ENCODE data around the gene OR4S2. TPM values are rescaled to one million over a fixed set of nuclear protein-coding genes. Genes with fewer than 3 reads are reported as not detected.

OR4S2 gene, protein sequence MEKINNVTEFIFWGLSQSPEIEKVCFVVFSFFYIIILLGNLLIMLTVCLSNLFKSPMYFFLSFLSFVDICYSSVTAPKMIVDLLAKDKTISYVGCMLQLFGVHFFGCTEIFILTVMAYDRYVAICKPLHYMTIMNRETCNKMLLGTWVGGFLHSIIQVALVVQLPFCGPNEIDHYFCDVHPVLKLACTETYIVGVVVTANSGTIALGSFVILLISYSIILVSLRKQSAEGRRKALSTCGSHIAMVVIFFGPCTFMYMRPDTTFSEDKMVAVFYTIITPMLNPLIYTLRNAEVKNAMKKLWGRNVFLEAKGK
- total RNA-seq: not detected
- long read RNA-seq: 0 reads

DNA sequence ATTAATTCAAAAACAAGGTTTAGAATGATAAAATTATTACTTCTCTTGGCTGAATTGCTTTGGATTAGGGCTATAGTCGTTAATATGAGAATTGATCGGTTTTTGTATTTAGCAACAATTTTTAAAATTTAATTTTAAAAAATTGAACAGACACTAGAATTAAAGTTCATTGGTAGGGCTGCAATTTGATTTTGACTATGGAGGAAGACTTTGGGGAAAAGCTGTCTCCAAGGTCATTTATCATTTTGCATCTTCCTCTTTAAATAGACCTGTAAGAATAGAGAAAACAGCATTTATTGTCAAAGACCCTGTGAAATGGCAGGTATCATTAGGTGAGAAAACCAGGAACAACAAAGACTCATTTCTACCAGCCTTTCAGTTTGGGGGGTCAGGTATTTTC is at the start of gene OR4S2:
Gene OR4S2 (plus strand): TSS at position 301 of the 400 bp plus-strand sequence. CDS start 2,577 bp downstream, outside the sequence.
- no peaks in the 10 kb centered on the region for H3K4me1 ChIP-seq
- H3K27ac ChIP-seq: no peak within 1 kb of the TSS
- H3K9me3 ChIP-seq: no peaks in the 10 kb centered on the region
- H3K36me3 ChIP-seq: no peaks in the 10 kb centered on the region
- H3K27me3 ChIP-seq: no peaks in the 10 kb centered on the region
- no peak for ATAC-seq
- DNase-seq: no peak
- TF ChIP-seq, protein P1, sequence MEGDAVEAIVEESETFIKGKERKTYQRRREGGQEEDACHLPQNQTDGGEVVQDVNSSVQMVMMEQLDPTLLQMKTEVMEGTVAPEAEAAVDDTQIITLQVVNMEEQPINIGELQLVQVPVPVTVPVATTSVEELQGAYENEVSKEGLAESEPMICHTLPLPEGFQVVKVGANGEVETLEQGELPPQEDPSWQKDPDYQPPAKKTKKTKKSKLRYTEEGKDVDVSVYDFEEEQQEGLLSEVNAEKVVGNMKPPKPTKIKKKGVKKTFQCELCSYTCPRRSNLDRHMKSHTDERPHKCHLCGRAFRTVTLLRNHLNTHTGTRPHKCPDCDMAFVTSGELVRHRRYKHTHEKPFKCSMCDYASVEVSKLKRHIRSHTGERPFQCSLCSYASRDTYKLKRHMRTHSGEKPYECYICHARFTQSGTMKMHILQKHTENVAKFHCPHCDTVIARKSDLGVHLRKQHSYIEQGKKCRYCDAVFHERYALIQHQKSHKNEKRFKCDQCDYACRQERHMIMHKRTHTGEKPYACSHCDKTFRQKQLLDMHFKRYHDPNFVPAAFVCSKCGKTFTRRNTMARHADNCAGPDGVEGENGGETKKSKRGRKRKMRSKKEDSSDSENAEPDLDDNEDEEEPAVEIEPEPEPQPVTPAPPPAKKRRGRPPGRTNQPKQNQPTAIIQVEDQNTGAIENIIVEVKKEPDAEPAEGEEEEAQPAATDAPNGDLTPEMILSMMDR (IDR thresholded peaks at IDR 0.05): no peak
- no peak within 1 kb of the TSS for H3K4me3 ChIP-seq
- intact Hi-C loops (cut with DNase I): no loop called here

DNA sequence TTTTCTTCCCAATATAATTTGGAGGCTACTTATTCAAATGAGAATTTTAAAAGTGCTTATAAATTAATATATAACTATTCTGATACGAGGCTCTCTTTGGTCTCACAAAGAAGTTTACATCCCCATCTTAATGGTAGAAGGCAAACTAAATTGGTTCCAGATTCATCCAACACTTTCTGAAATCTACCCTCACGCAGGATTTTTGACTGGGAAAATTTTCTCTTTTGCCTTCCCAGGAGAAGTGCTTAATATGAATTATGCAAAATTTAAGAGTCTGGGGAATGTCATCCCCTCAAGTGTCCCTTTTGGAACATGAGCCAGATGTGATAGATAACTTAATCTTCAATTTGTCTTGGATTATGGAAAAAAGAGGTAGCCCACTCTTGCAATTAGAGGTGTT is 40.6 kb upstream of the OR4S2 start, which contains the start of gene OR4C11:
Gene OR4C11 (minus strand): TSS at position 101 of the 400 bp plus-strand sequence. CDS start 3,272 bp downstream, outside the sequence.
- intact Hi-C loops (cut with DNase I): no loop called here
- Histone ChIP-seq H3K27me3 (no peaks in the 10 kb centered on the region), H3K27ac (no peak within 1 kb of the TSS), H3K4me1 (no peaks in the 10 kb centered on the region), H3K36me3 (no peaks in the 10 kb centered on the region), H3K4me3 (no peak within 1 kb of the TSS), H3K9me3 (no peaks in the 10 kb centered on the region)
- ATAC-seq (no peak), DNase-seq (no peak)
- TF ChIP-seq, protein P1 (IDR thresholded peaks at IDR 0.05): no peak

DNA sequence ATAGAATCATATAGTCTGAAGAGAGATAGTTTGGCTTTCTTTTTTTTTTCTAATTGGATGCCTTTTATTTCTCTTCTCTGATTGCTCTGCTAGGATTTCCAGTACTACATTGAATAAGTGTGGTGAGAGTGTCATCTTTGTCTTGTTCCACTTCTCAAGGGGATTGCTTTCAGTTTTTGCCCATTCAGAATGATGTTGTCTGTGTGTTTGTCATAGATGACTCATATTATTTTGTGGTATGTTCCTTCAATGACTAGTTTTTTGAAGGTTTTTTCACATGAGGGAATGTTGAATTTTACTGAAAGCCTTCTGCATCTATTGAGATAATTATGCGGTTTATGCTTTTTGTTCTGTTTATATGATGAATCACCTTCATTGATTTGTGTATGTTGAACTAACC is 23.6 kb upstream of the OR4S2 start:
- H3K4me3 ChIP-seq: no peak overlapping the region
- H3K27ac ChIP-seq: no peak overlapping the region
- no peak for ATAC-seq
- H3K9me3 ChIP-seq: peaks cover 6% of the 10 kb centered on the region
- TF ChIP-seq, protein P1 (IDR thresholded peaks at IDR 0.05): no peak
- H3K27me3 ChIP-seq: no peaks in the 10 kb centered on the region
- intact Hi-C loops (cut with DNase I): no loop called here
- no peaks in the 10 kb centered on the region for H3K4me1 ChIP-seq
- H3K36me3 ChIP-seq: no peaks in the 10 kb centered on the region
- DNase-seq: no peak

DNA sequence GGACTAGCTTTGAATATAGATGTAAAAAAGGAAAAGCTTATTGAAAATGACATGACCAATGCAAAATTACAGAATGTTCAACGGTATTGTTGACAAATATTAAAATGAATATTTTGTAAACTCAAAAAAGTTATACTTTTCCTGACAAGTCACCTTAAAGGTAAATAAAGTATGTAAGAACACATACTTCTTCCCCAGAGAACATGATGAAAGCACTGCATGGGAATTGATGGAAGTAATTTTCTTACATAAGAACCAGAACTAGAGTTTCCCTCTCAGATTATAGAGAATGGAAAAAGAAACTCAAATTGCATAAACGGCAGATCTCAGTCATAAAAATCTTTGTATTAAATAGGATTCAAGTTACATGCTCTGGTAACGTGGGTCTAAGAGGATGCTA is 13.3 kb upstream of the OR4S2 start, which contains the start of gene OR4P4:
Gene OR4P4 (plus strand): TSS at position 301 of the 400 bp plus-strand sequence.
- no peak for DNase-seq
- Histone ChIP-seq H3K4me1 (no peaks in the 10 kb centered on the region), H3K4me3 (no peak within 1 kb of the TSS), H3K9me3 (peaks cover 5% of the 10 kb centered on the region), H3K27ac (no peak within 1 kb of the TSS), H3K27me3 (no peaks in the 10 kb centered on the region), H3K36me3 (no peaks in the 10 kb centered on the region)
- ATAC-seq: no peak
- intact Hi-C loops (cut with DNase I): no loop called here
- TF ChIP-seq, protein P1 (IDR thresholded peaks at IDR 0.05): no peak

DNA sequence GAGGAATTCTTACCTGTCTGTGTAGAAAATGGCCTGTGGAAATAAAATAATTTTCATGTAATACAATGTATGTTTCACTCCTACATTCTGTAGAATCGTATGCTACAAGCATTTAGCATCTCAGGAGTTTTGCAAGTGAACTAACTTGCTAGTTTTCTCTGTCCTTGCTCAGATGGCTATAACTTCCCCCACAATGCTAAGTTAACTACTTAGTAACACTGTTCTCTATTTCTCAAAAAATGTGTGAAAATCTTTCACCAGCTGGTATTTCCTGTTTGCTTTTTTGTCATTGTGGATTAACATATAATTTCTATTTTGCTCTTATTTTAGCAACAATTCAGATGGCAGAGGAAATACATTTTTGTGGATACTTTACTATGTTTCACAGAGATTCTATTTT is 4.4 kb downstream of the OR4S2 start:
- H3K27ac ChIP-seq: no peak overlapping the region
- H3K4me3 ChIP-seq: no peak overlapping the region
- TF ChIP-seq, protein P1 (IDR thresholded peaks at IDR 0.05): no peak
- no peaks in the 10 kb centered on the region for H3K9me3 ChIP-seq
- no peak for ATAC-seq
- H3K36me3 ChIP-seq: no peaks in the 10 kb centered on the region
- H3K27me3 ChIP-seq: no peaks in the 10 kb centered on the region
- intact Hi-C loops (cut with DNase I): no loop called here
- DNase-seq: no peak
- no peaks in the 10 kb centered on the region for H3K4me1 ChIP-seq
